NCI-H2196 treated with DMSO at 0.1 percent for 48 hours (cell line): ENCODE data around the gene TSPAN18.

Experiments used
- DNase-seq: peaks from one replicate; lab custom pipeline; 2025; ENCODE audit not compliant: unreplicated experiment; lab: John Stamatoyannopoulos, UW

Gene TSPAN18

DNA sequence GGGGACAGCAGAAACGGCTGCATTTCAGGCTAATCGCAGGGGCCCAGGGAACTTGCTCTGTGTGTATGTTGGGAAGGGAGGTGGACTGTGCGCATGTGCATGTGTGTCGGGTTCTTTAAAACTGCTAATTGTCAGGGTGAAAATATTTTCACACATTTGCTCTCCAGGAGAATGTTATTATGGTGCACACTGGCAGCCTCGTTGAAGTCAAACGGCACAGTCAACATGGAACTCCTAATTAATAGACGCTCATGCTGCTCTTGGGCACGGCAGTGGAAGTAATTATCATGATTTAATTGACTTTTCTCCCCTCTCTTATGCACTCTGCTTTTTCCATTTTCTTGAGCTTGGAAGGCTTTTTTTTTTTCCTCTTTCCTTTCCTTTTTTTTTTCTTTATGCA lies 92.6 kb downstream of the TSPAN18 start:
- no peak for DNase-seq

DNA sequence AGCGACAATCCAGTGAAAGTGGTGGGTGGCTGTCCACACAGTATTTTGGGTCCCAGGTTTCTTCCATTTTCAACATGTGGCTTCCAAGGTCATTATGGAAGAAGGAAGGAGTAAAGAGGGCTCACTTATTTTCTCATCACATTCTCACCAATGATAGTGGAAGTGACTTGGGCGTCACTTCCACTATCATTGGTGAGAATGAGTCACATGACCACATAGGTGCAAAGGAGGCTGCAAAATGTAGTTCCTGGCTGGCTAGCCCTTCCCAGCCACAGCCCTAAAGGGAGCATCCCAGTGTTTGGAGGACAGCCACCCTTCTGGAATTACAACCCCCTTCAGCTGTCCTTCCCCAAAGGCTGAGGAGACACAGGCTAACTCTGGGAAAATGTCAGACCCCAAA lies 95.6 kb downstream of the TSPAN18 start:
- DNase-seq = no peak

GRCh38 chr11:44823006-44823405 lies 96.2 kb downstream of the TSPAN18 start:
- DNase-seq = no peak

GRCh38 chr11:44823868-44824267 lies 97.1 kb downstream of the TSPAN18 start:
- DNase-seq = no peak

GRCh38 chr11:44824300-44824704 lies 97.5 kb downstream of the TSPAN18 start:
- DNase-seq = no peak

- no peak for DNase-seq
Measured at GRCh38 chr11:44825058-44825785, 98.5 kb downstream of the TSPAN18 start.

- DNase-seq = no peak
Measured at GRCh38 chr11:44826922-44827643, 100.3 kb downstream of the TSPAN18 start.

GRCh38 chr11:44828296-44828695 lies 101.5 kb downstream of the TSPAN18 start:
- no peak for DNase-seq

DNA sequence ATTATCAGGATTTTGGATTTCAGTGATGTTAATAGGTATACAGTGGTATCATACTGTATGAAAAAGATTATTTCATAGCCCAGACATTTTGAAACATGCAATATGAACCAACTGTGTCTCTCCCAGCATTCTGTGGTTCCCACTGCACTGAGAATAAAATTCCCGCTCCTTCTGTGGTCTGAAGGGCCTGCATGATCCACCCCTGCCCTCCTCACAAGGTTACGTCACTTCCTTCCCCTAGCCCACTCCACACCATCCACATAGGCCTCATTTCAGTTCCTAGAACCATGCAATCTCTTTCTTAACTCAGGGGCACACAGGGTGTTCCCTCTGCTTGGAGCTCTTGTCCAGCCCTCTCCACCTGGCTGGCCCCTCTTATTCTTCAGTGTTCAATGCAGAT lies 103.1 kb downstream of the TSPAN18 start:
- DNase-seq = no peak

GRCh38 chr11:44831605-44832394 lies 105.0 kb downstream of the TSPAN18 start:
- no peak for DNase-seq

DNA sequence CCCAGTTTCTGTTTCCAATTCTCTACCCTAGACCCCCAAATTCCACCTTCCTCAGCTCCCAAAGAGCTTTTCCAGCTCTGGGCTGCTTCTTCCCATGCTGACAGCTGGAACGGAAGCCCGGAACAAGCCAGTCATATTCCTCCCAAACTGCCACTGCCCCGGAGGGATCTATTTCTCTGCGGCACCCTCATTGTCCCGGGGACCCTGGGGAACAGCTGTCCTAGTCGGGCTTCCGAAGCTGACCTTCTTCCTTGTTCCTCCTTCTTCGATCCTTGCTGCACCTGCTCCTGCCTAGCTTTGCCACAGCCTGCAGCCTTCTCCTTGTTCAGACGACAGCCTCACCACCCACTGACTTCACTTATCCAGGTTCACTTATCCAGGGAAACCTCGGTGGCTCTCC lies 105.7 kb downstream of the TSPAN18 start:
- no peak for DNase-seq

GRCh38 chr11:44833221-44833876 lies 106.6 kb downstream of the TSPAN18 start:
- DNase-seq = no peak

DNA sequence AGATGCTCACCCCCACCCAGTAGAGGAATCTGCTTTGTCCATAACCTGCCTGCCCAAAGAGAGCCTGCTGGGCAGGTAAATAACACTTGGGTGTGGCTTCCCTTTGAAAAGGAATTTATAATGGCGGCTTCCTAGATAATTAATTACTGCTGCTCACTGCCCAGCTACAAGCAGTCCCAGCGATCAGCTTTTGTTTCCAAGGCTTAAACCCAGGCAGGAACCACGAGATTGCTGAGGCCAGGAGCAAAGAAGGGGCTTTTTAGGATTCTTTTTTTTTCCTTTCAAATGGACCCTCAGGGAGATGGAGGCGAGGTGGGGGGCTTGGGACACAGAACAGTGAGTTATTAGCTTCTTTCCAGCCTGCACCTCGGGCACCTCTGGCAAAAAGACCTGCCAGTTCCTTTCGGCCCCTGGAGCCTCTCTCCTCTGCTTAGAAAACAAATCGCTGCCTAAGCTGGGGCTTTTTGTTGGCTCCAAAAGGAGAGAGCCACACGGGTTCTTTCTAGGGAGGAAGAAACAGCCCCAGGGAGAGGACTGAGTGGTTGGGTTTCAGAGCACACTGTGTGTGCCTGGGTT lies 107.2 kb downstream of the TSPAN18 start:
- DNase-seq = no peak

GRCh38 chr11:44834846-44835245 lies 108.1 kb downstream of the TSPAN18 start:
- DNase-seq = no peak

- no peak for DNase-seq
Measured at GRCh38 chr11:44835296-44835695, 108.5 kb downstream of the TSPAN18 start.

GRCh38 chr11:44835938-44836337 lies 109.2 kb downstream of the TSPAN18 start:
- no peak for DNase-seq

- no peak for DNase-seq
Measured at GRCh38 chr11:44837661-44838060, 110.9 kb downstream of the TSPAN18 start.

DNA sequence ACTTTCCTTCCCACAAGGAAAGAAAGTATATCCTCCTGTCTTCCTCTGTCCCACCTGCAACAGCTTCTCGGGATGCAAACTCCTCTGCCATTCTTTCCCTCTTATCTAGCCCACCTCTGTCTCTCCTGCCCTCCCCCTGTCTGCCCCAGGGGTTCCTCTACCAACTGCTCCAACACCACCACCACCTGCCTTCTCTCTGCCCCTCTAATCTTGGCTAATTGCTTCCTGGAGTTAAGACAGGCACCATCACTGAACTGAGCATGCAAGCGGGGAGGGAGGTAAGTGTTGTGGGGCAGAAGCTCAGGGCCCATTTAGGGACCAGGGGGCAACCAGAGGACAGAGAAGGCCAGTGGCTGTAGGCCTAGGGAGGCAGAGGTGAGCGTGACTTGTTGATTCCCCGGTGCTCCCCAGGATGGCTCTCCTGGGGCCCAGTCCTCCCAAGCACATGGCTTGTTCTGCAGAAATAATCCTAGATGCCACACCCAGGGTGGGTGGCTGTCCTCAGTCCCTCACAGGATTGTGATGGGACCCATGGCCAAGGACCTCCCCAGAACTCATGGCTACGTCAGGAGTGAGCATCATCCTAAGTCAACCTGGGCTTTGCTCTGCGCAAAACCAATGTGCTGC lies 112.8 kb downstream of the TSPAN18 start:
- no peak for DNase-seq

- DNase-seq = no peak
Measured at GRCh38 chr11:44840085-44840478, 113.3 kb downstream of the TSPAN18 start.

DNA sequence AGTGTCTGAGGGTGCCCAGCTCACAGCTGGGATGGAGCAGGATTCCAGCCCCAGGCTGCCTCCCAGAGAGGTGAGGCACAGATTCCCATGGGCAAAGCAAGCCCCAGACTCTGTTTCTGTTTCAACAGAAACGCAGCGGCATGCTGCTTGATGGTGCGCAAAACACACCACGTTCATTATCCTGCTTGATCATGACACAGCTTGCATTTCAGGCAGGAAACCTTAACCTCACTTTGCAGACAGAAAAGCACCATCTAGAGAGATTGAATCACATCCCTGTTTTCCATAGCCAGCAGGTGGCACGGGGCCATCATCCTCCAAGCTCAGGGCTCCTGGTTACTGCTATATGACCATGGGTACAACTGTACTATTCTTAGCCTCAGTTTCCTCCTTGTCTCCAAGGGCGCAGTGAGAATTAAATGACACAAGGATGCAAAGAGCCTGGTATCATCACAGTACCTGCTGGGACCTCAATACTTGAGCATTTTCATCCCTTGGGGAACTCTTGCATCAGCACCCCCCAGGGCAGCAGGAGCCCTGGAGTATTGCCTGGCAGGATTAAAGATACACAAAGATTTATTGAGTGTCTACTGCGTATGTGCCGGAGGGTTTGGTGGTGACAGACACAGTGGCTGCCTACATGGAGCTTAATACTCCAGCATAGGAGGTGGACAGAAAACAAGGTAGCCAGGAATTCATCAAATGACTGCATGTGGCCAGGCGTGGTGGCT lies 113.9 kb downstream of the TSPAN18 start:
- DNase-seq = no peak
